Lower lobe of right lung (tissue), 2 donors: ENCODE data around the gene URB1. TPM values are rescaled to one million over a fixed set of nuclear protein-coding genes. Genes with fewer than 3 reads are reported as not detected.

Experiments
- ATAC-seq, 2 donors: fragments of 200-7000 bp; cut with Tn5 transposase; one replicate each; pipeline ENCODE4 v1.9.1; 2020 to 2022; ENCODE audit warnings: mild to moderate bottlenecking in 2 of 2, moderate library complexity in 2 of 2
- DNase-seq: peaks from one replicate; pipeline ENCODE4 v3.0.0-alpha.2; 2020
- H3K27ac ChIP-seq: fragments of 200-600 bp; one replicate; pipeline ENCODE4 v1.8.0; 2022
- H3K27me3 ChIP-seq: fragments of 200-600 bp; one replicate; pipeline ENCODE4 v1.8.0; 2022; ENCODE audit warnings: low read depth
- H3K36me3 ChIP-seq: fragments of 200-600 bp; one replicate; pipeline ENCODE4 v1.8.0; 2022; ENCODE audit warnings: mild to moderate bottlenecking
- H3K4me1 ChIP-seq: fragments of 200-600 bp; one replicate; pipeline ENCODE4 v1.8.0; 2022
- H3K4me3 ChIP-seq: fragments of 200-600 bp; one replicate; pipeline ENCODE4 v1.8.0; 2022; ENCODE audit warnings: mild to moderate bottlenecking
- H3K9me3 ChIP-seq: fragments of 200-600 bp; one replicate; pipeline ENCODE4 v1.8.0; 2022
- intact Hi-C: fragments of 100-400 bp; cut with DNase I; formaldehyde crosslinking; loops from one replicate; pipeline ENCODE4 v1.11.0; 2022
- total RNA-seq: library from RNA; stranded (reverse); fragmentation: NEBNext Ultra II Directional; extraction: Animal tissue kit (Norgen Biotek cat#: 25700); gene quantifications from one replicate; pipeline ENCODE4 v1.2.1, GENCODE V29; 2021
- TF ChIP-seq, protein P1 (sequence below): fragments of 200-600 bp; IDR thresholded peaks from one replicate; pipeline ENCODE4 v1.8.0; 2022; ENCODE audit warnings: antibody characterized with exemption, mild to moderate bottlenecking
- donor health status: DM: no; HTN: yes; CAD: no; lungs with severe emphysema.

The URB1 gene
- total RNA-seq, 1 donor from 2014 or later: 10.3 TPM

DNA sequence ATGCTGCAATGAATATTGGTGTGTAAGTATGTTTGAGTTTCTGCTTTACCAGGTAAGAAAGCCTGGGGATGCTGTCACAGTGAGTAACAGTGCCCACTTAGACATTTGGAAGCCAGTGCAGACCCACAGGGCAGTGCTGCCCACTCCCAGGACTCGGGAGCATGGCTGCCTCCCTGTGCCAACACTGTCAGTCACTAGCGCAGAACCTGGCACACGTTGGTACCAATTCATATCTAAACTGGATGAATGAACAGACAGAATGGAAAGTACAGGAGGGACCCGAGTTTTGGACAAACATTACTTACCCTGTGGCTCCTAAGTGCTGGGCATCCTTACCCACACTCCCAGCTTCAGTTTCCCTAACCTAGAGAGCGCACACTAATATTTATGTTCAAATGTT lies 18.1 kb upstream of the URB1 start:
- Histone ChIP-seq H3K9me3 (no peaks in the 10 kb centered on the region), H3K27ac (peak overlapping the region; percentile 99), H3K36me3 (peaks cover 6% of the 10 kb centered on the region), H3K27me3 (no peaks in the 10 kb centered on the region), H3K4me1 (peaks cover 49% of the 10 kb centered on the region), H3K4me3 (peak overlapping the region; percentile 73)
- no peak for DNase-seq
- ATAC-seq: no peak
- TF ChIP-seq, protein P1, sequence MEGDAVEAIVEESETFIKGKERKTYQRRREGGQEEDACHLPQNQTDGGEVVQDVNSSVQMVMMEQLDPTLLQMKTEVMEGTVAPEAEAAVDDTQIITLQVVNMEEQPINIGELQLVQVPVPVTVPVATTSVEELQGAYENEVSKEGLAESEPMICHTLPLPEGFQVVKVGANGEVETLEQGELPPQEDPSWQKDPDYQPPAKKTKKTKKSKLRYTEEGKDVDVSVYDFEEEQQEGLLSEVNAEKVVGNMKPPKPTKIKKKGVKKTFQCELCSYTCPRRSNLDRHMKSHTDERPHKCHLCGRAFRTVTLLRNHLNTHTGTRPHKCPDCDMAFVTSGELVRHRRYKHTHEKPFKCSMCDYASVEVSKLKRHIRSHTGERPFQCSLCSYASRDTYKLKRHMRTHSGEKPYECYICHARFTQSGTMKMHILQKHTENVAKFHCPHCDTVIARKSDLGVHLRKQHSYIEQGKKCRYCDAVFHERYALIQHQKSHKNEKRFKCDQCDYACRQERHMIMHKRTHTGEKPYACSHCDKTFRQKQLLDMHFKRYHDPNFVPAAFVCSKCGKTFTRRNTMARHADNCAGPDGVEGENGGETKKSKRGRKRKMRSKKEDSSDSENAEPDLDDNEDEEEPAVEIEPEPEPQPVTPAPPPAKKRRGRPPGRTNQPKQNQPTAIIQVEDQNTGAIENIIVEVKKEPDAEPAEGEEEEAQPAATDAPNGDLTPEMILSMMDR: no peak
- intact Hi-C loops: no loop called here

DNA sequence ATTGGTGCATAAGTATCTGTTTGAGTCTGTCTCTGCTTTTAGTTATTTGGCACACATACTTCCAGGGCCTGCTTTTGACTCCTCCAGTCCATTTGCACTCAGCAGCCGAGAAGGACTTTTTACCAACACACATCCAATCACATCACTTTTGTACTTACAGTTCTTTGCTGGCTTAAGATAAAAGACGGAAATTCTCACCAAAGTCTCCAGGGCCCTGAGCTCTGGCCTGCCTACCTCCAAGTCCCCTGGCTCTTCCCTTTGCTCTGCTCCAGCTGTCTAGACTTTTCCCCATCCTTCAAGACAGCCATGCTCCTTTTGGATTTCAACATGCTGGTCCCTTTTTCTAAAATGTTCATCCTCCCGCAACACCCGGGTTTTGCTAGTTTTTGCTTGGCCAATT lies 17.5 kb upstream of the URB1 start:
- Histone ChIP-seq H3K9me3 (no peaks in the 10 kb centered on the region), H3K4me1 (peaks cover 43% of the 10 kb centered on the region), H3K36me3 (no peaks in the 10 kb centered on the region), H3K27me3 (no peaks in the 10 kb centered on the region), H3K4me3 (no peak overlapping the region), H3K27ac (peak overlapping the region; percentile 99)
- intact Hi-C loops: no loop called here
- ATAC-seq (no peak), DNase-seq (no peak)
- TF ChIP-seq, protein P1: no peak

DNA sequence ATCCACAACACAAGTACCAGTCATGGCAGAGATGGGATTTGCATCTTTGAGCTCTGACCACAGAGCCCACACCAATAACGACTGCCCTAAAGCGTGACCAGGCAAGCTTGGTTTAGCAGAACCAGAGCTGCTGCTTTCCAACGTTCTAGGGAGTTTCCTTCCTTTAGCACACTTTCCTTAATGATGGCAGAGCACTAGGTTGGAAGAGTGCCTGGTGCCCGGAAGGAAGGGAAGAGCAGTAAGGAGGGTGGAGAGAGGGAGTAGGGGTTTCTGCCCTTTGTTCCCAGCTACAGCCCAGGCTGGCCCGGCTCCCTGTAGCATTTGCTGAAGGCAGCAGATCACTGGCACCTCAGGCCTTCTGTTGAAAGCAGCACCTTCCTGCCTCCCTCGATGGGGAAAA lies 13.6 kb upstream of the URB1 start:
- H3K4me3 ChIP-seq: no peak overlapping the region
- H3K27me3 ChIP-seq: no peaks in the 10 kb centered on the region
- intact Hi-C loops: no loop called here
- peaks cover 20% of the 10 kb centered on the region for H3K4me1 ChIP-seq
- peak overlapping the region; percentile 51 for H3K27ac ChIP-seq
- TF ChIP-seq, protein P1: no peak
- ATAC-seq (no peak), DNase-seq (no peak)
- no peaks in the 10 kb centered on the region for H3K9me3 ChIP-seq
- no peaks in the 10 kb centered on the region for H3K36me3 ChIP-seq

DNA sequence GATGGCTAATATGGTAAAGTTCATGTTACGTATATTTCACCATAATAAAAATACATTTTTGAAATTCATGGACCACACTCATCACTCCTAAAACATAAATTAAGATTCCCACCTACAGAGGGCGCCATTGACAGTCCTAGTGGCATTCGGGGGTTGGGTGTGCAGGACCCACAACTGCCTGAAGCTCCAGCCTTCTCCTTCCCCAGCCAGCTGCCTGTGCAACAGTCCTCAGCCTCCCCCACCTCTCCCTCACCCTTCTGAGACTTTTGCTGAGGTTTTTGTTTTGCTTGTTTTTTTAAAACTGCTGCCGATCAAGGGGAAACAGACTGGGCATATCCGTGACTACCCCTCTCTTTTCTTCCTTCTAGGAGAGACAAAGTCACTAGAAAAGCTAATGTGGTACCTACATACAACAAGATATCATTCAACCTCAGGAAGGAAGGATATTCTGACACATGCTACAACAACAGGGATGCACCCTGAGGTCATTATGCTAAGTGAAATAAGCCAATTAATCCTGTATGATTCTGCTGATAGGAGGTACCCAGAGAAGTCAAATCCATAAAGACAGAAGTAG lies 10.5 kb upstream of the URB1 start:
- TF ChIP-seq, protein P1: peak; percentile 67
- intact Hi-C loops: no loop called here
- ATAC-seq (peak; percentile 89 to 93), DNase-seq (peak; percentile 63)
- no peak overlapping the region for H3K4me3 ChIP-seq
- H3K4me1 ChIP-seq: peaks cover 11% of the 10 kb centered on the region
- H3K27ac ChIP-seq: no peak overlapping the region
- H3K9me3 ChIP-seq: no peaks in the 10 kb centered on the region
- no peaks in the 10 kb centered on the region for H3K27me3 ChIP-seq
- H3K36me3 ChIP-seq: no peaks in the 10 kb centered on the region

DNA sequence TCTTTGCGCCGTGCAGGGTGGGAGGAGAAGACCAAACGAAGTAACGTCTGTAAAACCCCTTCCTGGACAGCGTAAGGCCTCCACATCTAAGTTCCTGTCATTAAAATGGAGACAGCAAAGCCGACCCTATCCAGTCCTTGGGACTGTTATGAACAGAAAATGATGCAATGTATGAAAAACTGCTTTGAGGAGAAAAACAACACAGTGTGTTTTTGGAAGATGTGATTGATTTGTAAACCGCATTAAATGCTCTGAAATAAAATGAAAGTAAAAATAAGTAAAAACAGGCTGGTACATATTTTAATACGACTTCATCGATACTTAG lies 827 bp upstream of the URB1 start:
- Histone ChIP-seq H3K27ac (peak overlapping the region; percentile 87), H3K4me3 (peak overlapping the region; percentile 88), H3K36me3 (no peaks in the 10 kb centered on the region), H3K4me1 (peaks cover 15% of the 10 kb centered on the region), H3K27me3 (no peaks in the 10 kb centered on the region), H3K9me3 (no peaks in the 10 kb centered on the region)
- DNase-seq (no peak), ATAC-seq (no peak)
- TF ChIP-seq, protein P1: no peak
- intact Hi-C loops: no loop called here
